WTC11 (cell line): Measurements from ENCODE around the gene IQGAP3. TPM values are rescaled to one million over a fixed set of nuclear protein-coding genes. Genes with fewer than 3 reads are reported as not detected.

Experiments
- ATAC-seq: fragments of 200-7000 bp; cut with Tn5 transposase; 2 replicates; pipeline ENCODE4 v1.10.0; 2021; ENCODE audit warnings: mild to moderate bottlenecking, moderate library complexity
- CTCF ChIA-PET: fragments of 300-600 bp; sonication (Branson Sonifier 250); formaldehyde crosslinking; loops from one replicate; lab custom pipeline; 2021; ENCODE audit warnings: antibody characterized with exemption; lab: Charles Lee
- POLR2A ChIA-PET: fragments of 350-600 bp; sonication (Branson Sonifier 250); formaldehyde crosslinking; loops from one replicate; lab custom pipeline; 2021; ENCODE audit warnings: antibody characterized with exemption; lab: Charles Lee
- DNase-seq: peaks from one replicate; pipeline ENCODE4 v3.0.0; 2021; ENCODE audit warnings: low spot score
- H3K27ac Mint-ChIP-seq: 2 replicates; pipeline ENCODE4 v1.8.0; 2021; ENCODE audit warnings: mixed read lengths
- H3K27me3 Mint-ChIP-seq: 2 replicates; pipeline ENCODE4 v1.8.0; 2021; ENCODE audit warnings: low read depth, mild to moderate bottlenecking, moderate library complexity, mixed read lengths
- H3K36me3 Mint-ChIP-seq: 2 replicates; pipeline ENCODE4 v1.8.0; 2021; ENCODE audit warnings: mixed read lengths
- H3K4me1 Mint-ChIP-seq: 2 replicates; pipeline ENCODE4 v1.8.0; 2022; ENCODE audit warnings: mixed read lengths
- H3K4me3 Mint-ChIP-seq: 2 replicates; pipeline ENCODE4 v1.8.0; 2021; ENCODE audit warnings: mild to moderate bottlenecking, moderate library complexity, mixed read lengths
- H3K9me3 Mint-ChIP-seq: 2 replicates; pipeline ENCODE4 v1.8.0; 2021; ENCODE audit warnings: mixed read lengths
- EMX1 ChIP-seq: fragments of 250-450 bp; sonication (Bioruptor Pico); IDR thresholded peaks from 2 replicates; pipeline ENCODE4 v1.8.0; 2021; ENCODE audit warnings: mild to moderate bottlenecking
- ETV6 ChIP-seq: sonication (generic); formaldehyde crosslinking; IDR thresholded peaks from 2 replicates; pipeline ENCODE4 v1.8.1; 2022; ENCODE audit warnings: mild to moderate bottlenecking, missing genetic modification reagents
- FOXJ3 ChIP-seq: sonication (generic); formaldehyde crosslinking; IDR thresholded peaks from 2 replicates; pipeline ENCODE4 v1.9.0; 2021; ENCODE audit warnings: missing genetic modification reagents, mild to moderate bottlenecking, borderline replicate concordance
- IRF2 ChIP-seq: sonication (generic); formaldehyde crosslinking; IDR thresholded peaks from 2 replicates; pipeline ENCODE4 v1.8.0; 2022; ENCODE audit warnings: low read depth, missing genetic modification reagents, borderline replicate concordance
- JUN ChIP-seq: sonication (generic); formaldehyde crosslinking; IDR thresholded peaks from 2 replicates; pipeline ENCODE4 v1.8.0; 2023; ENCODE audit warnings: mild to moderate bottlenecking, missing genetic modification reagents
- KAT7 ChIP-seq: sonication (generic); formaldehyde crosslinking; IDR thresholded peaks from 2 replicates; pipeline ENCODE4 v1.8.1; 2023; ENCODE audit warnings: missing genetic modification reagents, mild to moderate bottlenecking, borderline replicate concordance
- NFATC4 ChIP-seq: fragments of 250-450 bp; sonication (Bioruptor Pico); IDR thresholded peaks from 2 replicates; pipeline ENCODE4 v1.9.0; 2021; ENCODE audit warnings: mild to moderate bottlenecking
- NFE2L1 ChIP-seq: sonication (generic); formaldehyde crosslinking; IDR thresholded peaks from 2 replicates; pipeline ENCODE4 v1.8.1; 2023; ENCODE audit warnings: missing genetic modification reagents
- NFYB ChIP-seq: sonication (generic); formaldehyde crosslinking; conservative IDR thresholded peaks from 2 replicates; pipeline ENCODE4 v1.8.0; 2022; ENCODE audit warnings: low read depth, missing genetic modification reagents
- NR1H2 ChIP-seq: sonication (generic); formaldehyde crosslinking; IDR thresholded peaks from 2 replicates; pipeline ENCODE4 v1.9.0; 2021; ENCODE audit warnings: mild to moderate bottlenecking, moderate library complexity, missing genetic modification reagents
- NR2C2 ChIP-seq: sonication (generic); formaldehyde crosslinking; IDR thresholded peaks from 2 replicates; pipeline ENCODE4 v1.8.0; 2022; ENCODE audit warnings: mild to moderate bottlenecking, missing genetic modification reagents
- SP1 ChIP-seq: sonication (generic); formaldehyde crosslinking; conservative IDR thresholded peaks from 2 replicates; pipeline ENCODE4 v1.8.1; 2022; ENCODE audit warnings: missing genetic modification reagents
- TEAD4 ChIP-seq: sonication (generic); formaldehyde crosslinking; IDR thresholded peaks from 2 replicates; pipeline ENCODE4 v1.8.0; 2022; ENCODE audit warnings: mild to moderate bottlenecking, missing genetic modification reagents
- ZNF138 ChIP-seq: sonication (generic); formaldehyde crosslinking; conservative IDR thresholded peaks from 2 replicates; pipeline ENCODE4 v1.8.1; 2022; ENCODE audit warnings: mild to moderate bottlenecking, moderate library complexity, missing genetic modification reagents
- ZNF671 ChIP-seq: fragments of 250-450 bp; sonication (Bioruptor Pico); IDR thresholded peaks from 2 replicates; pipeline ENCODE4 v1.8.0; 2021; ENCODE audit warnings: mild to moderate bottlenecking
- total RNA-seq: library from RNA; stranded (reverse); gene quantifications from 3 replicates; pipeline ENCODE4 v1.2.3, GENCODE V29; 2021
- TF ChIP-seq, protein P1 (sequence below): fragments of 200-600 bp; IDR thresholded peaks from 2 replicates; pipeline ENCODE4 v1.8.0; 2022; ENCODE audit warnings: antibody characterized with exemption
- TF ChIP-seq, protein P2 (sequence below): sonication (generic); formaldehyde crosslinking; IDR thresholded peaks from 2 replicates; pipeline ENCODE4 v1.8.1; 2022; ENCODE audit warnings: low read depth, missing genetic modification reagents, borderline replicate concordance
- TF ChIP-seq, protein P3 (sequence below): fragments of 250-450 bp; sonication (Bioruptor Pico); IDR thresholded peaks from 2 replicates; pipeline ENCODE4 v1.9.0; 2021; ENCODE audit warnings: mild to moderate bottlenecking
- TF ChIP-seq, protein P4 (sequence below): sonication (generic); formaldehyde crosslinking; IDR thresholded peaks from 2 replicates; pipeline ENCODE4 v1.8.1; 2023; ENCODE audit warnings: mild to moderate bottlenecking, missing genetic modification reagents
- TF ChIP-seq, protein P5 (sequence below): sonication (generic); formaldehyde crosslinking; IDR thresholded peaks from 2 replicates; pipeline ENCODE4 v1.8.0; 2022; ENCODE audit warnings: mild to moderate bottlenecking, missing genetic modification reagents
- TF ChIP-seq, protein P6 (sequence below): sonication (generic); formaldehyde crosslinking; IDR thresholded peaks from 2 replicates; pipeline ENCODE4 v1.8.0; 2022; ENCODE audit warnings: missing genetic modification reagents

The IQGAP3 gene
- total RNA-seq, 1 experiment from 2014 or later, result 33.3 TPM

DNA sequence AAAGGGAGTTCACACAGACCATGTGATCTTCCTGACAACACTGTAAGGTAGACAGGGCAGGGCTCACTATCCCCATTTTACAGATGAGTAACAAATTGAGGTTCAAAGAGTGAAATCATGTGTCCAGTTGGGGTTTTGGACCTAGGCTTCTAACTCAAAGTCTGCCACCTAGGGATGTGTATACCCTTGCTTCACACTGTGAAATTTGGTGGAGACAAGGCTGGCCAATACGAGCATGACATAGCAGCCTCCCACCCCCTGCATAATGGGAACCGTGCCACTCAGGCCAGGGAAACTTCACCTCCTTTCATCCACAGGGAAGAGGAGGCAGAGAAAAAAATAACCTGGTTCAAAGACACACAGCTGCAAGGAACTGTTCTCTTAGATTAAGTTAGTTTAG is 6.8 kb downstream of the IQGAP3 start:
- no peaks in the 10 kb centered on the region for H3K4me1 Mint-ChIP-seq
- H3K36me3 Mint-ChIP-seq, result peaks cover 32% of the 10 kb centered on the region

DNA sequence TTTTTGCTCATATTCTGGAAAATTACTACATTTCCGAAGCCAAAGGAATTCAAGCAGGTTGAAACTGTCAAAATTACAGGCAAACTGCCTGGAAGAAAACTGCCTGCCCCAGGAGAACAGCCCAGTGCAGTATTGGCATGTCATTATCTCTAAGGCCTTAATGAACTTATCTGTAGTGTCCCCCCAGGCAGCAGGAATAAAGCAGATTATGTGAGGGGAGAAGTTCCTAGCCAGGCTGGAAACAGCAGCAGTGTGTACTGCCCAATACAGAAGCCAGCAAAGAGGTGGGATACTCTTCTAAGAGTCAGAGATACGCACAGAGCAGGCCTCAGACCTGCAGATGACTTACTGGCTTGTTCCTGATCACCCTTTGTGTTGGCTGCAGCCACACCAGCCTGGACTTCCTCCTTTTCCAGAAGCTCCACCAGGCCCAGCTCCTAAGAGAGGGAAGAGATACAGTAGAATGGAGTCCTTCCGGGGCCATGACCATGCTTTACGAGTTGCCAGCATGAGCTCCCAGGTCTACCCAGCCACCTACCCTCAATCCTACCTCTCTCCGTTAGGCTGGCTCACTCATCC is 11.7 kb downstream of the IQGAP3 start:
- no peaks in the 10 kb centered on the region for H3K27me3 Mint-ChIP-seq
- no peak overlapping the region for H3K4me3 Mint-ChIP-seq
- no peak for ATAC-seq
- no peak for DNase-seq
- no peaks in the 10 kb centered on the region for H3K9me3 Mint-ChIP-seq
- H3K36me3 Mint-ChIP-seq, result peaks cover 41% of the 10 kb centered on the region
- POLR2A ChIA-PET, result no interaction called here
- CTCF ChIA-PET, result interaction anchor here (1.1 kb wide), 1 partner anchor 80 kb away, joined by 3 read pairs; no protein-coding TSS in a partner anchor
- no peaks in the 10 kb centered on the region for H3K4me1 Mint-ChIP-seq
- H3K27ac Mint-ChIP-seq, result no peak overlapping the region
- TF ChIP-seq ETV6, result no peak
- TF ChIP-seq FOXJ3 (CRISPR knock-in tag), result no peak
- no peak for TF ChIP-seq IRF2 (CRISPR knock-in tag)
- TF ChIP-seq, protein P1, sequence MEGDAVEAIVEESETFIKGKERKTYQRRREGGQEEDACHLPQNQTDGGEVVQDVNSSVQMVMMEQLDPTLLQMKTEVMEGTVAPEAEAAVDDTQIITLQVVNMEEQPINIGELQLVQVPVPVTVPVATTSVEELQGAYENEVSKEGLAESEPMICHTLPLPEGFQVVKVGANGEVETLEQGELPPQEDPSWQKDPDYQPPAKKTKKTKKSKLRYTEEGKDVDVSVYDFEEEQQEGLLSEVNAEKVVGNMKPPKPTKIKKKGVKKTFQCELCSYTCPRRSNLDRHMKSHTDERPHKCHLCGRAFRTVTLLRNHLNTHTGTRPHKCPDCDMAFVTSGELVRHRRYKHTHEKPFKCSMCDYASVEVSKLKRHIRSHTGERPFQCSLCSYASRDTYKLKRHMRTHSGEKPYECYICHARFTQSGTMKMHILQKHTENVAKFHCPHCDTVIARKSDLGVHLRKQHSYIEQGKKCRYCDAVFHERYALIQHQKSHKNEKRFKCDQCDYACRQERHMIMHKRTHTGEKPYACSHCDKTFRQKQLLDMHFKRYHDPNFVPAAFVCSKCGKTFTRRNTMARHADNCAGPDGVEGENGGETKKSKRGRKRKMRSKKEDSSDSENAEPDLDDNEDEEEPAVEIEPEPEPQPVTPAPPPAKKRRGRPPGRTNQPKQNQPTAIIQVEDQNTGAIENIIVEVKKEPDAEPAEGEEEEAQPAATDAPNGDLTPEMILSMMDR, result no peak
- TF ChIP-seq, protein P2, sequence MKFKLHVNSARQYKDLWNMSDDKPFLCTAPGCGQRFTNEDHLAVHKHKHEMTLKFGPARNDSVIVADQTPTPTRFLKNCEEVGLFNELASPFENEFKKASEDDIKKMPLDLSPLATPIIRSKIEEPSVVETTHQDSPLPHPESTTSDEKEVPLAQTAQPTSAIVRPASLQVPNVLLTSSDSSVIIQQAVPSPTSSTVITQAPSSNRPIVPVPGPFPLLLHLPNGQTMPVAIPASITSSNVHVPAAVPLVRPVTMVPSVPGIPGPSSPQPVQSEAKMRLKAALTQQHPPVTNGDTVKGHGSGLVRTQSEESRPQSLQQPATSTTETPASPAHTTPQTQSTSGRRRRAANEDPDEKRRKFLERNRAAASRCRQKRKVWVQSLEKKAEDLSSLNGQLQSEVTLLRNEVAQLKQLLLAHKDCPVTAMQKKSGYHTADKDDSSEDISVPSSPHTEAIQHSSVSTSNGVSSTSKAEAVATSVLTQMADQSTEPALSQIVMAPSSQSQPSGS (CRISPR knock-in tag), result no peak
- TF ChIP-seq KAT7 (CRISPR knock-in tag), result no peak
- no peak for TF ChIP-seq TEAD4
- TF ChIP-seq NFYB, result no peak

More for the DNA sequence above, 6.8 kb downstream of the IQGAP3 start:
- Mint-ChIP-seq H3K4me3 (no peak overlapping the region), H3K9me3 (no peaks in the 10 kb centered on the region), H3K27ac (no peak overlapping the region), H3K27me3 (no peaks in the 10 kb centered on the region)
- no peak for ATAC-seq
- no peak for TF ChIP-seq NR1H2 (CRISPR knock-in tag)
- TF ChIP-seq, protein P3, sequence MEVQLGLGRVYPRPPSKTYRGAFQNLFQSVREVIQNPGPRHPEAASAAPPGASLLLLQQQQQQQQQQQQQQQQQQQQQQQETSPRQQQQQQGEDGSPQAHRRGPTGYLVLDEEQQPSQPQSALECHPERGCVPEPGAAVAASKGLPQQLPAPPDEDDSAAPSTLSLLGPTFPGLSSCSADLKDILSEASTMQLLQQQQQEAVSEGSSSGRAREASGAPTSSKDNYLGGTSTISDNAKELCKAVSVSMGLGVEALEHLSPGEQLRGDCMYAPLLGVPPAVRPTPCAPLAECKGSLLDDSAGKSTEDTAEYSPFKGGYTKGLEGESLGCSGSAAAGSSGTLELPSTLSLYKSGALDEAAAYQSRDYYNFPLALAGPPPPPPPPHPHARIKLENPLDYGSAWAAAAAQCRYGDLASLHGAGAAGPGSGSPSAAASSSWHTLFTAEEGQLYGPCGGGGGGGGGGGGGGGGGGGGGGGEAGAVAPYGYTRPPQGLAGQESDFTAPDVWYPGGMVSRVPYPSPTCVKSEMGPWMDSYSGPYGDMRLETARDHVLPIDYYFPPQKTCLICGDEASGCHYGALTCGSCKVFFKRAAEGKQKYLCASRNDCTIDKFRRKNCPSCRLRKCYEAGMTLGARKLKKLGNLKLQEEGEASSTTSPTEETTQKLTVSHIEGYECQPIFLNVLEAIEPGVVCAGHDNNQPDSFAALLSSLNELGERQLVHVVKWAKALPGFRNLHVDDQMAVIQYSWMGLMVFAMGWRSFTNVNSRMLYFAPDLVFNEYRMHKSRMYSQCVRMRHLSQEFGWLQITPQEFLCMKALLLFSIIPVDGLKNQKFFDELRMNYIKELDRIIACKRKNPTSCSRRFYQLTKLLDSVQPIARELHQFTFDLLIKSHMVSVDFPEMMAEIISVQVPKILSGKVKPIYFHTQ (CRISPR knock-in tag), result no peak
- TF ChIP-seq JUN (CRISPR knock-in tag), result no peak
- no peak for TF ChIP-seq NFE2L1 (CRISPR knock-in tag)
- TF ChIP-seq, protein P2 (CRISPR knock-in tag), result no peak
- no peak for TF ChIP-seq ZNF138
- TF ChIP-seq, protein P4, sequence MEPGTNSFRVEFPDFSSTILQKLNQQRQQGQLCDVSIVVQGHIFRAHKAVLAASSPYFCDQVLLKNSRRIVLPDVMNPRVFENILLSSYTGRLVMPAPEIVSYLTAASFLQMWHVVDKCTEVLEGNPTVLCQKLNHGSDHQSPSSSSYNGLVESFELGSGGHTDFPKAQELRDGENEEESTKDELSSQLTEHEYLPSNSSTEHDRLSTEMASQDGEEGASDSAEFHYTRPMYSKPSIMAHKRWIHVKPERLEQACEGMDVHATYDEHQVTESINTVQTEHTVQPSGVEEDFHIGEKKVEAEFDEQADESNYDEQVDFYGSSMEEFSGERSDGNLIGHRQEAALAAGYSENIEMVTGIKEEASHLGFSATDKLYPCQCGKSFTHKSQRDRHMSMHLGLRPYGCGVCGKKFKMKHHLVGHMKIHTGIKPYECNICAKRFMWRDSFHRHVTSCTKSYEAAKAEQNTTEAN (CRISPR knock-in tag), result no peak
- TF ChIP-seq, protein P5, sequence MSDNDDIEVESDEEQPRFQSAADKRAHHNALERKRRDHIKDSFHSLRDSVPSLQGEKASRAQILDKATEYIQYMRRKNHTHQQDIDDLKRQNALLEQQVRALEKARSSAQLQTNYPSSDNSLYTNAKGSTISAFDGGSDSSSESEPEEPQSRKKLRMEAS (CRISPR knock-in tag), result no peak
- TF ChIP-seq NR2C2 (CRISPR knock-in tag), result no peak
- TF ChIP-seq NFYB, result no peak
- no peak for TF ChIP-seq SP1
- TF ChIP-seq ETV6, result no peak
- no peak for TF ChIP-seq NFATC4 (CRISPR knock-in tag)
- TF ChIP-seq ZNF671, result no peak
- no peak for TF ChIP-seq EMX1 (CRISPR knock-in tag)
- TF ChIP-seq, protein P6, sequence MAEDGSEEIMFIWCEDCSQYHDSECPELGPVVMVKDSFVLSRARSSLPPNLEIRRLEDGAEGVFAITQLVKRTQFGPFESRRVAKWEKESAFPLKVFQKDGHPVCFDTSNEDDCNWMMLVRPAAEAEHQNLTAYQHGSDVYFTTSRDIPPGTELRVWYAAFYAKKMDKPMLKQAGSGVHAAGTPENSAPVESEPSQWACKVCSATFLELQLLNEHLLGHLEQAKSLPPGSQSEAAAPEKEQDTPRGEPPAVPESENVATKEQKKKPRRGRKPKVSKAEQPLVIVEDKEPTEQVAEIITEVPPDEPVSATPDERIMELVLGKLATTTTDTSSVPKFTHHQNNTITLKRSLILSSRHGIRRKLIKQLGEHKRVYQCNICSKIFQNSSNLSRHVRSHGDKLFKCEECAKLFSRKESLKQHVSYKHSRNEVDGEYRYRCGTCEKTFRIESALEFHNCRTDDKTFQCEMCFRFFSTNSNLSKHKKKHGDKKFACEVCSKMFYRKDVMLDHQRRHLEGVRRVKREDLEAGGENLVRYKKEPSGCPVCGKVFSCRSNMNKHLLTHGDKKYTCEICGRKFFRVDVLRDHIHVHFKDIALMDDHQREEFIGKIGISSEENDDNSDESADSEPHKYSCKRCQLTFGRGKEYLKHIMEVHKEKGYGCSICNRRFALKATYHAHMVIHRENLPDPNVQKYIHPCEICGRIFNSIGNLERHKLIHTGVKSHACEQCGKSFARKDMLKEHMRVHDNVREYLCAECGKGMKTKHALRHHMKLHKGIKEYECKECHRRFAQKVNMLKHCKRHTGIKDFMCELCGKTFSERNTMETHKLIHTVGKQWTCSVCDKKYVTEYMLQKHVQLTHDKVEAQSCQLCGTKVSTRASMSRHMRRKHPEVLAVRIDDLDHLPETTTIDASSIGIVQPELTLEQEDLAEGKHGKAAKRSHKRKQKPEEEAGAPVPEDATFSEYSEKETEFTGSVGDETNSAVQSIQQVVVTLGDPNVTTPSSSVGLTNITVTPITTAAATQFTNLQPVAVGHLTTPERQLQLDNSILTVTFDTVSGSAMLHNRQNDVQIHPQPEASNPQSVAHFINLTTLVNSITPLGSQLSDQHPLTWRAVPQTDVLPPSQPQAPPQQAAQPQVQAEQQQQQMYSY (CRISPR knock-in tag), result no peak
- CTCF ChIA-PET, result interaction anchor here (1.2 kb wide), 1 partner anchor 75 kb away, joined by 3 read pairs; no protein-coding TSS in a partner anchor
- POLR2A ChIA-PET, result no interaction called here
- DNase-seq, result no peak
